GM18520 (cell line): Measurements from ENCODE around the gene TBC1D22A.
"Not testable (repeated sequence)": the region's sequence is repeated elsewhere in the genome, so short reads cannot be mapped to it uniquely, and the experiment has no call there.

Experiments used
- ATAC-seq: cut with Tn5 transposase; IDR thresholded peaks from one replicate; pipeline ENCODE4 v1.9.1; 2021; ENCODE audit not compliant: unreplicated experiment

The TBC1D22A gene

DNA sequence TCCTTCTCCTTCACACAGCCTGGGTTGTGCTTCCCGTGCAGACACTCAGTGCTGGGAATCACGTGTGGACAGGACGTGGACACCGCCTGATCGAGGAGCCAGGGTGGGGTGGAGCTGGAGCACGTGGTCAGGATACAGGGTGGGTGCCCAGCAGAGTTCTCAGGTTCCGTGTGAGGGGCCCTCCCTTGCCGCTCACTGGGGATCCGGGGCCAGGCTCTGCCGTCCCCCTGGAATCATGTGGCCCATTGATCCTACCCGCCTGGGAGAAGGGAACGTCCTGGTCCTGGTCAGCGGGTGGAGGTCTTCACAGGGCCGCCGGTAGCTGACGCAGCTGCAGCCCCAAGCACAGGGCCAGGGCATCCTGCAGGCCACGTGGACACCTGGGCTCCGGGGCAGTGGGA lies 397.7 kb downstream of the TBC1D22A start:
- no peak for ATAC-seq

DNA sequence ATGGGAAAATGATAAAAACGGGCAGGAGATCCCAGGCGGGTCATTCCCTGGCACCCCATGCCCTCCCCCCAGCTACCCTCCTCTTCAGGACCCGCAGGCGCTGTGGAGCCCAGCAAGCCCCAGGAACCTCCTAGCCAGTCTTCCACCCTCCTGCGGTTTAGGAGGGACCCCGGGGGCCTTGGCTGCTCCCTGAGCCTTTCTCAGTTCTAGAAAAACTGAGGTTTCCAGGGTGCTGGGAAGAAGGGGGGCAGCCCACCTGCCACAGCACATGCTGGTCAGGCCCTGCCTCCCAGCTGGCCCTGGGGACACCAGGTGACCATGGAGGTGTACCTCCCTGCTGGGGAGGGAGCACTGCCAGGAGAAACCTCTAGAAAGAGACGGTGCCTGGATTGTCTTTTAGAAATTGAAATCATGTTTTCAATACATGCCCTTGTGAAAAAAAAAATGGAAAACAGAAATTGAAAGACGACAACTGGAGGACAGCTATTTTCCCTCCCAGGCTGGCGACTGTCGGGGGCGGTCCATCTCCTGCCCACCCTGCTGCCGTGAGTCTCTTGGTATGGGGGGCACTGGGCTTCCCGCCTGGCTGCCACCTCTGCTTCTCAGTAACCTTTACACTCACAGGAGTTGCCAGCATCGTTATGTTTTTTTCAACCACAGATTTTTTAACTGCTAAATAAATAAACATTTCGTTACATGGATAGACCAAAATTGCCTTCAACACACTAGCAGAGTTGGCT lies 398.5 kb downstream of the TBC1D22A start:
- ATAC-seq: no peak

DNA sequence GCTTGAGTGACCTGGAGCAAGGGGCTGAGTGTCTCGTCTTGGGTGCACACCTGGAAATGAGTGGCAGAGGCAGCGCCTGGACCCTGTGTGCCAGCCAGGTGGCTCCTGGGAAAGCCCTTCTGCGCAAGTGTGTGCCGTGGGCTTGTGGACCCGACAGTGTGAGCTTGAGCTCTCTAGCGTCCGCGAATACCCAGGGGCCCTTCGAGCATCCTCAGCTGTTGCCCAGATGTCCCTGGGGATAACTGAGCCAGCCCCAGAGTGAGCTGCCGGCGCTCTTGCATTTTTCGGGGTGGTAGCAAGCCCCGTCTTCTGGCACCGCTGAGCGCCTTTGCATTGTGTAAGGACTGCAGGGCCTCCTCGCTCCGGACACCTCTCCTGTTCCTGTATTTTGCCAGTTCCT lies 399.2 kb downstream of the TBC1D22A start:
- ATAC-seq: no peak

DNA sequence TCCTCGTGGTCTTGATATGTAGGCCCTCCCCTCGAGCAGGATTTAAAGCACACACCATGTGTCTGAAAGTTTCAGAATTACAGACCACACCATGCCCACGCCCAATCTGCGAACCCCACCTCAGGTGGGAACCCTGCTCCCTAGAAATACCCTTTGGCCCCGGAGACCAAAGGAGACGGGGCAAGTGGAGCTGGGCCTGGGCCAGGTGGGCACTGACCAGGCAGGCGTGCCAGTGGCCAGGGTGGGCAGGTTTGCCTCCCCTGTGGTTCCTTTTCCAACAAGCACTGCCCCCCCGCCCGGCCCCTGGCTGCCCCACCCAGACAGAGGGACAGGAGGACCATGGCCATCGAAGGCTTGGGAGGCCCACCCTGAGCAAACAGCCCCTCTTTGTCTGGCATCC lies 400.4 kb downstream of the TBC1D22A start:
- ATAC-seq: no peak

DNA sequence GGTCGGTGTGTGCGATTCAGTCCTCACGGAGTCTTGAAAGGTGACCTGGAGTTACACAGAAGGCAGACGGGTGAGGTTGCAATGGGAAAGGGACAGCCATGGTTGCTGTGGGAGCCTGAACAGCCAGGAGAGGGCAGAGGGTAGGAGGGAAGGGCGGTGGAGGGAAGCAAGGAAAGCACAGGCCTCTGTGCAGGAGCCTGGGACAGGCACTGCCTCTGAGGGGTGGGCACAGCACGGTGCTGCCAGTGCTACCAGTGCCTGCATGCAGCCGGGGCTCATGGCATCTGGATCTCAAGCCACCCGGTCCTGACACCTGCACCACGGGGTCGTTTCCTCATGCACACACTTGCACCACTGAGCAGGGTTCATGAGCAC lies 401.0 kb downstream of the TBC1D22A start:
- no peak for ATAC-seq

DNA sequence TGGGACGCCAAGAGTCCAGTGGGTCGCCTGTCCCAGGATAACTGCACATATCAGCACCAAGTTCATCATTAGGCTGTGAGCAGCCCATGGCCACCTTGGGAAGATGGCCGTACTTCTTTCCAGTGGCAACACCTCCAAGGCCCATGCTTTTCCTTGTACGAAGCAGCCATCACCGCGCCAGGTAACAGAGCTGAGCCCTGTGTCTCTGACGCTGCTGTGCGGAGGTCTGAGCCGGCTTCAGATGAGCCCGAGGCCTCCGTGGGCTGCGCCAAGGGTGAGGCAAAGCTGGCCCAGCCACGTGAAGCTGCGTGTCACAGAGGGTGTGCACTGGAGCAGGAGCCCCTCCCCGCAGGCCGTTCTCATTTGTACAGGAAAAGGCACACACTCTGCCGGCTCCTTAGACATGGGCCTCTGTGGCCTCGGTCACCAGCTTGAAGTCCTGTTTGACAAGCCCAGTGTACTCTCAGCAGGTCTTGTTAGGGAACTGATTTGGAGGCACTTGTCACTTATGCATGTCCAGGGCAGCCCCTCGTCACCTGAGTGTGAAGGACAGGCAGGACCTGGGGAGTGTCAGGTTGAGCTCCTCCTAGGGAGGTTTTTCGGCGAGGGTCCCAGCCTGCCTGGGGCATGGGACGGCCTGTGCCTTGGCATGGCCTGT lies 401.5 kb downstream of the TBC1D22A start:
- ATAC-seq: no peak

DNA sequence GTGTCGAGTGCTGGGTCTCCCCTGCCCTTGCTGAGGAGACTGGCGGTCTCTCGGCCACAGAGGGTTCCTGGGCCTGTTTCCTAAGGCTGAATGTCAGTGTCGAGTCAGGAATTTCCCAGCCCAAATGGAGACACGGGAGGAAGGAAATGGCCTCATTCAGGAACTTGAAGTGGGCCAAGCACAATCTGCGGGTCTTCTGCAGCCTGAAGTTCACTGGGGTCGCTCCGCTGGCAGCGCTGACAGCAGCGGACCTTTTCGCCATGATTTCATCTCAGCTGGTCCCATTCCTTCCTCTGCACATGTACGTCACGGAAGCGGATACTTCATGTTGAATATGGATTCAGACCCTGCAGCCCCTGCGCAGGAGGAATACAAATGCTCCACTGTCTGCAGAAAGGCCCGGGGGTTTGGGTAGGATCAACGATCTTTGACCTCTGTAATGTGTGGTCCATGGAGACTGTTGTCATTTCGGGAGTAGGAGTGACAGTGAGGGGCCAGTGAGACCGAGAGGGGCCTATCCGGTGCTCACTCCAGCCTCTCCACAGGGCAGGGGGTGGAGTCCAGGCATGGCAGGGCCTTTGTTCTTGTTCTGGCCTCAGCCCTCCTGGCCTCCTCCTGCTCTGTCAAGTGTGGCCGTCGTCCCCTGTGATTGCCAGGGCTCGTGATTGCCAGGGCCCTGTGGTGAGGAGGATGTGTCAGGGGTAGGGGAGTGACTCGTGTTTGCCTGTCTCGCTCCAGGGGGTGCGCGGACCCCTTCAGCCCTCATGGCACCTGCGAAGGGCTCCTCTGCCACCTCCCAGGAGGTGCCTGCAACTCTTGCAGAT lies 402.3 kb downstream of the TBC1D22A start:
- ATAC-seq: no peak

DNA sequence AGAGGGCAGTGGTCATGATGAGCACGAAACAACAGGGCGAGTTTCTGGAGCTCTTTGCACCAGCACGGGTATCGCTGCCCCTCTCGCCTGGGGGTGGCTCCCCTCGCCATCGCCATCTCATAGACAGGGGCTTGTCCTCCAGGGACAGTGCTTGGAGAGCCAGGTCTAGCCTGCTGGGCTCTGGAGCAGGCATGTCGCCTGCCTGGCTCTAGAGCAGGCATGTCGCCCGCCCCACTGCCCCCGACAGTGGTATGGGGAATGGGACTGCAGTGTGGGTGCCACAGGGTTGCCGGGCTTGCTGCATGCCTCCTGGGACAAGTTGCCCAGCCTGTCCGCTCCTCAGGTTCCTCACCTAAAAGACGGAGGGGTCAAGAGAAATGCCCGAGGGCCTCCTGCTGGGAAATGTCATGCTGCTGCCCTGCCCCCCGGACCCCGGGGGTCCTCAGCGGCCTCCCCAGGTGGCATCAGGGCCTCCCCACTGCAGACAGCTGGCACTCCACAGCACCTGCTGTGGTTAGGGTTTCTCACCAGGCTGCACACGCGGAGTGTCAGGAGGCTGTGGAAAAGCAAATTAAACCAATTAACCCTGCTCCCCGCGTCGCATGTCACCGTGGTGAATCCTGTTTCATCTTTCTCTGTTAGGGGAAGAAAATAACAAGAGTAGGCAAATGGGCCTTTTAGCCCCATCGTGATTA lies 403.0 kb downstream of the TBC1D22A start:
- ATAC-seq: no peak

DNA sequence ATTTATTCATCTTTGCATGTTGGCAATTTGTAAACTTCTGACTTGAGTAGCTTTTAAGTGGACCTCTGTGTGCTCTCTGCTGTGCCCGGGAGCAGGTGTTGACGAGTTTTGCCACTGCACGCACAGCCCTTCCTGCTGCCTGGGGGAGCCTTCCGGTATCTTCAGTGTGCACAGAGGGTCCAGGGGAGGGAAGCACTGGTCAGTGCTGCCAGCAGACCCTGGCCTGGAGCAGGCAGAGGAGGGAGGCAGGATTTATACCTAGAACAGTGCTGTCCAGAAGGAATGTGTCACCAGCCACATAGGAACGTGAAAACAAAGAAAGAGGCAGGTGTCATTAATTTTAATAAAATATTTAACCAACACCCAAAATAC lies 403.6 kb downstream of the TBC1D22A start:
- ATAC-seq: no peak

DNA sequence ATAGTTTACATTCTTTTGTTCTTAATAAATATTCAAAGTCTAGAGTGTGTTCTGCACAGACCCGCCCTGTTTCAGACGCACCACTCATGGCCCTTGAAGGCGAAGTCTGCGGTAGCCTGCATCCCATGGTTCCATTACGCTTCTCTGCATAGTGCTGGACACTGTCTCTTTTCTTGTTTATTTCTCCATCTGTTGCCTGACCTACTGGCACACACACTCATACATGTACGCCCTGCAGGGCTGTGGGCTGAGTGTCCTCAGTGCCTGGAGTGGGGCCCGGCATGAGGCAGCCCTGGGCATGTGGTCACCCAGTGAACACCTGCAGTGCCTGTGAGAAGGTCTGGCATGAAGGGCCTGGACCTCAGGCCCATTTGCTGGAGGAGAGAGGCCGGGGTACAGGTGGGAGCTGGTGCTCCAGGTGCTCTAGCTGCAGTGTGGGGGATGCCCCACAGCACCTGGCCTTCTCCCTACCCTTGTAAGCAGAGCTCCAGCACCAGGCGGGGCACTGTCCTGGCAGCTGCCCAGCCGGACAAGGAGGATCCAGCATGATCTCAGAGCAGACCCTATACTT lies 404.1 kb downstream of the TBC1D22A start:
- ATAC-seq: no peak

DNA sequence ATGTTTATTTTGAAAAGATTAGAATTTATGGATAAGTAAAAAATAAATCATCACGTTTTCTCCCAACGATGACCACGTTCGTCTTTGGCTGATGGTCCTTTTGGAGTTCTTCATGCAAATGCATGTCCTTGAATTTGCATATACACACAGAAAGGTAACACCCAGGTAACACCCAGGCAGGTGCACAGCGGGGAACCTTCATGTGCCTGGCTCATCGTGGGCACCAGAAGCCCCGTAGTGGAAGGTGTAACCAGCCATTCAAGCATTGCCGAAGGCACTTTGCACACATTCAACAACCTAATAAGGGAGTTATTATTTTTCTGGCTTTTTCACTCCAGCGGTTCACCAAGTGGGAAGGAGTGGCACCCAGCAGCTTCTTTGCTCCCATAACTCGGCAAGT lies 404.6 kb downstream of the TBC1D22A start:
- no peak for ATAC-seq

DNA sequence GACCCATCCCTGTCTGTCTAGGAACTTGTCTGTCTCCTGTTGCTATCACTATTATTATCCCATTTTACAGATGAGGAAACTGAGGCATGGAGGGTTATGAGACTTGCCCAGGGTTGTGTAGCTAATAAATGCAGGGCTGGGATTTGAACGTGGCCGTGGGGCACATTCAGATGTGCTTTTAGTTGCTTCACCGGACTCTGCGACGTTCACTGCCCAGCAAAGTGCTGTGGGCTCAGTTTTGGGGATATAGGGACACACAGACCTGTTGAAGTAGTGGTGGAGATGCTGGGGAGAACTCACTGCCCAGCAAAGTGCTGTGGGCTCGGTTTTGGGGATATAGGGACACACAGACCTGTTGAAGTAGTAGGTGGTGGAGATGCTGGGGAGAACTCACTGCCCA lies 405.5 kb downstream of the TBC1D22A start:
- ATAC-seq: not testable (repeated sequence)

DNA sequence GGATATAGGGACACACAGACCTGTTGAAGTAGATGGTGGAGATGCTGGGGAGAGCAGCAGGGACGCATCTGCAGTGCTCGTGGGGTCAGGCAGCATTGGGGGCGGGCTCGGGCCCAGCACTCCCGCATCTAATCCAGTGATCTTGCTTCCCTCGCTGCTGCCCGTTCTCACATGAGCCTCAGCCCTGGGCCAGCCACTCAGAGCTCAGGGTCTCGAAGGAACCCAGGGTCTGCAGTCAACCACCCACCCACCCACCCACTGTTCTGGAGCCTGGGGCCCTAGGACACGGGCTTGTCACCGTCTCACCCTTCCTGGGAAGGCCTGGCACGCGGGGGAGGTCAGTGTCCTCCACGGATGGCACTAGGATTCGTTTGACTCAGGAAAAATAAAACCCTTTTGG lies 406.0 kb downstream of the TBC1D22A start:
- ATAC-seq: no peak

DNA sequence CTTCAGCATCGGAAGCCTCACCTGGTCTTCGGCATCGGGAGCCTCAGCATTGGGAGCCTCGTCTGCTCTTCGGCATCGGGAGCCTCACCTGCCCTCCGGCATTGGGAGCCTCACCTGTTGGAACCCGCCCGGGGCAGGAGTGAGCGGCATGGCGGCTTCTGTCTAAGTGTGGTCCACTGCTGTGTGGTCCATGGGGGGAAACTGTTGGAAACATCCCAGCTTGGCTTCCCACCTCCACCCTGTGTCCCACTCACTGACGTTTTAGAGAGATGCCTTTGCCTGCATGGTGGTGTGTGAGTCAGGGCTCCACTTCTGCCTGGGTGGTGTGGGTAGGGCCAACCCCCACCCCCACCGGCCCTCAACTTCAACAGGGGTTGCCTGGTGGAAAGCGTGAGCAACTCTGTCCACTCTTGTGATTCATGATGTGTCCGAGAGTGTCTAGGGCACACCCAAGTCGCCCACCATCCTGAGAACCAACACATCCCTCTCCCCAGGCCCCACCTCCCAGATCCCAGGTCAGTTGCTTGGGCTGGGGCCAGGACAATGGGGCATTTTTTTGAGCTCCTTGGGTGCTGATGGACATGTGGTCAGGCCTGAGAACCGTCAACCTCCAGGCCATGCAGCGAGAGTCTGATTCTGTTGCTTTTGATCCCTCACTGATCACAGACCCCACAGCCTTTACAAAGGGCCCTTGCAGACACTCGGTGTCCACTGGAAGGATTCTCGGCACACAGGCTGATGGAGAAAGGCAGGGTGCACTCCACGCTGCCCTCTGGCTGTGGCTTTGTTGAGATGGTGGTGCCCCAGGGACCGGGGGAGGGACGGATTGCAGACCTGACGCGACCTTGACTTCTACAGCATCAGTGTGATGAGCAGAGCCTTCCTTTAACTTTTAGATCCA lies 406.7 kb downstream of the TBC1D22A start:
- no peak for ATAC-seq

DNA sequence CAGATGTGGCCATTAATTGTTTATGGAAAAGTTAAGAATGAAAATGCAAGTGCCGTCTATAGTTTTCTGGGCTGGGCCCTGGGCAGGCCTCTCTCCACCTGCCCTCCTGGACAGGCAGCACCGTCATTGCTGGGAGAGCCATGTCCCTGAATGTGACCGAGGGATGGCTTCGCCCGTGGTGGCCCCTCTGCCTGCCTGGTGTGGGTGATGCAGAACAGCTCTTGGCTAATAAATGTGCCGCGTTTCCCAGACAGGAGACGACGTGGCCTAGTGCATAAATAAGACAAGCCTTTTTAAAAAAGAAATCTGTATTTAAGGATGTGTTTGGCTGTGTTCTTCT lies 407.3 kb downstream of the TBC1D22A start:
- ATAC-seq: no peak

DNA sequence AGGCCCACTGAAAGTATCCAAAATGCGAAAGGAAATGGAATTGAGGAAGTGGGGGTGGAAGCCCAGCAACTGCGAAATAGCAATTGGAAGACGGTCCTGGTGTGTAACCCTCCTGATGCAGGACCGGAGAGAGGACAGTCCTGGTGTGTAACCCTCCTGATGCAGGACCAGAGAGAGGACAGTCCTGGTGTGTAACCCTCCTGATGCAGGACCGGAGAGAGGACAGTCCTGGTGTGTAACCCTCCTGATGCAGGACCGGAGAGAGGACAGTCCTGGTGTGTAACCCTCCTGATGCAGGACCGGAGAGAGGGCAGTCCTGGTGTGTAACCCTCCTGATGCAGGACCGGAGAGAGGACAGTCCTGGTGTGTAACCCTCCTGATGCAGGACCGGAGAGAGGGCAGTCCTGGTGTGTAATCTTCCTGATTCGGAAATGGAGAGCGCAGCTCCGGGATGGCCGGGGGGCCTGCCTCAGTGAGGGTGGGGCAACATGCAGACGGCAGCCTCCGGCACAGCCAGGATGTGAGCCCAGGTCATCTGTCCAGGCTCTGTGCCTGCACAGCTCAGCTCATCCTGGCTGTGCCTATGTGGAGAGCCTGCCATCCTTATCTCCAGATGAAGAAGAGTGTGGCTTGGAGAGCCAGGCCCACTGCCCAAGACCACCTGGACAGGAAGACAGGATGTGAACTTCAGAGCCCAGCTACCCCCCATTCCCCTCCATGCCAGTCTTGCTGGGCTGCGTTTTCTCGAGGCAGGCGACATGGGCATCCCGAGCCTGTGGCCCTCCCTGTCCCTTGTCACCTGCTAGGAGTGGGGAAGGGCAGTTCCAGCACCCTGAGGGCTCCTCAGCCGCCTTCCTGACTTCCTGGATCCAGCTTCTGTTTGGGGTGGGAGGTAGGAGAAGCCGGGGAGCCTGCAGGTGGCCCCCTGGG lies 408.3 kb downstream of the TBC1D22A start:
- ATAC-seq: not testable (repeated sequence)

DNA sequence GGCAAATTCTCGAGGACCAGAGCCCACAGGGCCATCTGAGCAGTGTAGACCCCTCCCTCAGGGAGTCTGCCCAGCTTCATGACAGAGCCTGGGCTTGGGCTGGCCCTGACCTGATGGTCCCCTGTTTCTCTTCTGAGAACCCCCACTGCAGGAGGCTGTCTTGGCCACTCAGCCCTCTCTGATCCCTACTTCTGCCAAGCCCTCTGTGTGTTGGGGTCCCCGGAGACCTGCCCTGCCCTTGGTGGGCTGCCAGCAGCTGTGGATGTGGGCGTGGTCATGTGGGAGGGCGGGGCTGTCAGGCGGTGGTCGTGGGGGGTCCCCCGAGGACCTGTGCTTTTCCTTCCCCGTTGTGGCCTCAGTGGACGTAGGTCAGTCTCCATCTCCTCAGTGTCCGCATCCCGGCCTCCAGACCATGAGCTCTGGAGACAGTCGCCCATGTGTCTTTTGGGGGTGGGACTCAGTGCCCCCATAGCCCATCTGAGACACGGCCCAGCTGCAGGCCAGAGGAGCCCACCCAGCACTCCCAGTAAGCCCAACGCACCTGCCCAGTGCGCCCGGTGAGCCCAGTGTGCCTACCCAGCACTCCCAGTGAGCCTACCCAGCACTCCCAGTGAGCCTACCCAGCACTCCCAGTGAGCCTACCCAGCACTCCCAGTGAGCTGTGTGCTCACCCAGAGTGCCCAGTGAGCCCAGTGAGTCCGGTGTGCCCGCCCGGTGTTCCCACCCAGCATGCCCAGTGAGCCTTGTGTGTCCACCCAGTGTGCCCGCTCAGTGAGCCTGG lies 409.2 kb downstream of the TBC1D22A start:
- no peak for ATAC-seq

DNA sequence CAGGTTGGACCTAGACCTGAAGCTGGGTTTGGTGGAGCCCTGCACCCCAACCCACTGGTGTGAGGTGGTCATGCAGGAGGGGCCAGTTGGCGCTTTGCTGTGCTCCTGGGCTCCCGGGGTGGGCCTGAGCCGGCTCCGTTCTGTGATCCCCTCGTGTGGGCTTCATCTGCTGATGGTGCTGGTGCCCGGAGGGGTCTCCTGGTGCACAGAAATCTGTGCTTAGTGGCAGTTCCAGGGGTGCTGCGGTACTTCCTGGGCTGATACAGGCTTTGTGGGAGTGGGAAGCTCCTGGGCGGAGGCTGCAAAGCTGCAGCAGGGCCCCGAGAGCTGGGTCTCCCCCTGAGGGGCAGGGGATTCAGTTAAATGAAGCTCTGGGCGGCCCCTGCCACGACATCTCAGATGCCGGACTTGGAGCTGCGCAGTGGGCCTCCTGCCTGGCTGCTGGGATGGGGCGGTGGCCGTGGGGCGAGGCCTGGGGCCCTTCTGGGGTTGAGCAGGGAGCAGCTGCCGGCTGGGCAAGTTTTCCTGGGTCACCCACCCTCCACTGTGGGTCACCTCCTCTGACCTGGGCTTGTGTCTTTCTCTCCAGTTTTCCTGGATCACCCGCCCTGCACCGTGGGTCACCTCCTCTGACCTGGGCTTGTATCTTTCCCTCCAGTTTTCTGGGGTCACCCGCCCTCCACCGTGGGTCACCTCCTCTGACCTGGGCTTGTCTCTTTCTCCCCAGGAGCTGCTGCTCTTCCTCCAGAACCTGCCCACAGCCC lies 410.5 kb downstream of the TBC1D22A start:
- no peak for ATAC-seq
